Stimulated activated CD8-positive, alpha-beta memory T cell treated with anti-CD3 and anti-CD28 coated beads, Interleukin-12 subunit alpha, Interleukin-12 subunit beta, amount 100 ng/mL, for 4 hours (primary cell): ENCODE data around the gene CNTN1.
"Not testable (repeated sequence)": the region's sequence is repeated elsewhere in the genome, so short reads cannot be mapped to it uniquely, and the experiment has no call there.

Experiments used
- DNase-seq: peaks from one replicate; pipeline ENCODE4 v3.0.0-alpha.2; 2020; ENCODE audit warnings: low read depth

The CNTN1 gene

DNA sequence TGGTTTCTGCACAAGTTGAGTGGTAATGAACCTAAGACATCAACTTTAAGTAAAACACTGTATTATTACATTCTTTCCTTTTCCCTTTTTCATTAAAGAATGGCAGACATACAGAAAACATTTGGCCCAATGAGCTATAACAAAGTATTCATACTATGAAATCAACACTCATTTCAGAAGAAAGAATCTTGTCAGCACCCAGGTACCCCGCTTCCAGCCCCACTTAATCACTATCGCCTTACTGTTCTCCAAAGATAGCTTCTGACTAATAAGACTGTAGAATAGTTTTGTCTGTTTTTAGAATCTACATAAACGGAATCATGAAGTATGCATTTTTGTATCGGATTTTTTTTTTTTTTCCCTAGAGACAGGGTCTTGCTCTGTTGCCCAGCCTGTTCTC, 9.5 kb downstream of the CNTN1 start:
- no peak for DNase-seq

DNA sequence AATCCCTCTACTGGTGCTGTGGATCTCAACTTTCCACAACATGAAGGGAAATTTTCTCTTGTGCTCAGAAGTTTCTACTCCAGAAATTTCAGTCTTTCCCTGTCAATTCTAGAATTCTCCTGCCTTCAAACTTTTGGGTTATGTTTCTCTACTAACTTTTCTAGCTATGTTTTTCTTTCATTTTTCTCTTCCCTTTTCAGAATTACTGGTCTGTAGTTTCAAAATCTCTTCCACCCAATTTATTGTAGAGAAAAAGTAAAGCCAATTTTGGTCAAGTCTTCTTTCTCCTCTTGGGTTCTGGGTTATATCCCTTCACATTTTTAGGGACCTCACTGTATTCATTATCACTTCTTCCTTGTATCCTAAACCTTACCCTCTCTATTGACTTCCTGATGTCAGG, 18.9 kb downstream of the CNTN1 start:
- no peak for DNase-seq

- no peak for DNase-seq
These were observed 22.4 kb downstream of the CNTN1 start for GRCh38 chr12:40714636-40715035.

DNA sequence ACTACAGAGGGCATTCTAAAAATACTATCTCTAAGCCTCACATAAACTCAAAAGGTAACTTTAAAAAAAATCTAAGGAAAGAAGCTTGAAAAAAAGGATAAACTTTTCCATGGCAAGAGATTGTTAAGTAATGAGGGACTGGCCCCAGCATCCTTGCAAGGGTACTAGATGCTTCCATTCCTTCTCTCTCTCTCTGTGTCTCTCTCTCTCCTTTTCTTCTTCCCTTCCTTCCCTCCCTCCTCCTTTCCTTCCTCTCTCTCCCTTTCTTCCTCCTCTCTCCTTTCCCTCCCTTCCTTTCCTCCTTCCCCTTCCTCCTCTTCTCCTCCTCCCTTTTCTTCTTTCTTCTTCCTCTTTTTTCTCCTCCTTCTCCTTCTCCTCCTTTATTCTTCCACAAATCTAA, 23.8 kb downstream of the CNTN1 start:
- DNase-seq: no peak

- DNase-seq: no peak
These were observed 25.3 kb downstream of the CNTN1 start for GRCh38 chr12:40717576-40717975.

DNA sequence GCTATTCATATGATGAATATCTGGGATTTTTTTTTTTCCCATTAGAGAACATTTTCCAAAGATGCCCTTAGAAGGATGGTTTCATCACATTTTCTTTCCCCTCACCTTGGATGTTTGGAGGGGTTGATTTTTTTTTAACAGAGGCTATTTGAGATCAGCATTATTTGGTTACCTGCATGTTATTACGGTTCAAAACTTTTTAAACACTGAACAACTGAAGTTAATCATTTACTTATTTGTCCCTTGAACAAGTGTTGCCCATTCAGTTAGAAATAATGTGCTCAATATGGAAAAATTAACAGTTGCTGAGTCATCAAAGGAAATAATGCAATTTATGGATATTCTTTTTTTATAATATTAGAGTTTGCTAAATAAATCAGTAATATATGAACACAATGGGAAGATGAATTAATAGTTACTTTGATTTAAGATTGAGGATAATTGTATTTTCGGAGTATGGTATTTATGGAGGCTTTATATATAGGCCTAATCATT, 26.7 kb downstream of the CNTN1 start:
- DNase-seq: no peak

DNA sequence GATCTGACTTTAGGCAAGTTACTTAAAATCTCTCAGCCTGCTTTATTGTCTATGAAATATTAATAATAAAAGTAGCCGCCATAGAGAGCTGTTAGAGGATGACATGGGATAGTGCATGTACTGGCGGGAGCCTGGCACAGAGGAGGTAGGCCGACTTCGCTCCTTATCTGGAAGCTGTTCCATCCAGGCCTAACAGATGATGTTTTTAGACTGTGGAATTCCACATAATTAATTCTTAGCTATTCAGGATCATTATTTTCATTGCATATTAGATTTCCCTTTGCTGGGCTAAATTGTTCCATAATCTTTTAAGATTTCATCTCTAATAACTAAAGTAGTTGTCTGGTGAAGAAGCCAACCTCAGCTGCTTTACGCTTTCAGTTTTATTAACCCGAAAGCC, 30.8 kb downstream of the CNTN1 start:
- DNase-seq: no peak

GRCh38 chr12:40726366-40726765, 34.1 kb downstream of the CNTN1 start:
- no peak for DNase-seq

GRCh38 chr12:40727774-40728483, 35.7 kb downstream of the CNTN1 start:
- no peak for DNase-seq

GRCh38 chr12:40730281-40730680, 38.0 kb downstream of the CNTN1 start:
- no peak for DNase-seq

- DNase-seq: no peak
These were observed 41.6 kb downstream of the CNTN1 start for GRCh38 chr12:40733871-40734270.

- DNase-seq: no peak
These were observed 42.0 kb downstream of the CNTN1 start for GRCh38 chr12:40734276-40734675.

DNA sequence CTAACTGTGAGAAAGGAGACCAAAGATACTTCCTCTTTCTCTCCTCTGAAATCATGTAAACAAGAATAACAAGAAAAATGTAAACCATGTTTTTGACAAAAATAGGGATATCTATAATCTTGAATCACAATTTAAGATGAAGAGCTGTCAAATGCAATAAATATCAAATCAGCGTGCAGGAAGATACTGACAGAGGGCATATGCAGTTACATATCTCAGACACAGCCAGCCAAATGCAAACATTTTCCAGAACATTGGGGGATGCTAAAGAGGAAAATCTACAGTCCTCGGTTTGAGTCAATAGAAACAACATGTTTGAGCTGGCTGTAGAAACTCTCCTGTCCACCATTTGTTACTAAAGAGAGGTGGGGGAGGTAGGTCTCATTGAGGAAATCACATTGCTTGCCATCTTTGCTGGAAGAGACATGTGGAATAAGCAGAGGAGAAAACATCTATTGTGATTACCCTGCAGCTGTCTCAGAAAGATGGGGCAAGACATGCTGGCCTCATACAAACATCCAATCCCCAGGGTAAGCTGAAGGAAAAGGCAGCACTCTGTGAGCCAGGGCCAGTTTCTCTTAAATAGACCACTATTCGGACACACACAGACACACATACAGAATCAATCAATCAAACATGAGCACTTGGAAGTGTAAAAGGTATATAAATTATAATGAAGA, 43.5 kb downstream of the CNTN1 start:
- no peak for DNase-seq

DNA sequence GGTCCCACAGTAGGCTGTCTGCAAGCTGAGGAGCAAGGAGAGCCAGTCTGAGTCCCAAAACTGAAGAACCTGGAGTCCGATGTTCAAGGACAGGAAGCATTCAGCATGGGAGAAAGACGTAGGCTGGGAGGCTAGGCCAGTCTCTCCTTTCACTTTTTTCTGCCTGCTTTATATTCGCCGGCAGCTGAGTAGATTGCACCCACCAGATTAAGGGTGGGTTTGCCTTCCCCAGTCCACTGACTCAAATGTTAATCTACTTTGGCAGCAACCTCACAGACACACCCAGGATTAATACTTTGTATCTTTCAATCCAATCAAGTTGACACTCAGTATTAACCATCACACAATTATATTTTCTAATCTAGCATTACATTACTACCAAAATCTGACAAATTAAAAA, 45.2 kb downstream of the CNTN1 start:
- DNase-seq: not testable (repeated sequence)

DNA sequence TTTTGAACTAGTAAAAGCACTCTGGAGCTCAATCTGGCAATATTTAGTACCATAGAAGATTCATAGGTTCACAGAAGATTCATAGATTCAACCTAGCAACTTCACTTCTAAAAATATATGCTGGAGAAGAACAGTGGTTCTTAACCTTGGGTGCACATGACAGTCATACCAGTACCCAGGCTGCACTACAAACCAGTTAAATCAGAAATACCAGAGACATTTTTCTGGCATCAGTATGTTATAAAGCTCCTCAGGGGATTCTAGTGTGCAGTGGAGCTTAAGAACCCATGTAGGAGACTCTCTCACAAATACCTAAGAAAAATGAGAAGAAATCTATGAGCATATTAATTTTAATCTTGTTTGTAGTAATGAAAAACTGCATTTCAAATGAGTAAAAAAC, 46.6 kb downstream of the CNTN1 start:
- no peak for DNase-seq

GRCh38 chr12:40742041-40742440, 49.8 kb downstream of the CNTN1 start:
- no peak for DNase-seq

- DNase-seq: no peak
These were observed 53.1 kb downstream of the CNTN1 start for GRCh38 chr12:40745386-40745785.

GRCh38 chr12:40749863-40750262, 57.6 kb downstream of the CNTN1 start:
- DNase-seq: no peak

- DNase-seq: no peak
These were observed 59.8 kb downstream of the CNTN1 start for GRCh38 chr12:40752011-40752410.

GRCh38 chr12:40760821-40761220, 68.6 kb downstream of the CNTN1 start:
- DNase-seq: no peak

GRCh38 chr12:40762072-40762471, 69.8 kb downstream of the CNTN1 start:
- DNase-seq: no peak

GRCh38 chr12:40768125-40768864, 76.1 kb downstream of the CNTN1 start:
- DNase-seq: no peak

- no peak for DNase-seq
These were observed 77.6 kb downstream of the CNTN1 start for GRCh38 chr12:40769846-40770245.
